GM18867 (cell line): ENCODE data around the gene PXMP4.
"Not testable (repeated sequence)": the region's sequence is repeated elsewhere in the genome, so short reads cannot be mapped to it uniquely, and the experiment has no call there.

Experiments used
- ATAC-seq: cut with Tn5 transposase; IDR thresholded peaks from one replicate; pipeline ENCODE4 v1.9.1; 2021; ENCODE audit warnings: mild to moderate bottlenecking, moderate library complexity; ENCODE audit not compliant: unreplicated experiment

PXMP4 gene, protein sequence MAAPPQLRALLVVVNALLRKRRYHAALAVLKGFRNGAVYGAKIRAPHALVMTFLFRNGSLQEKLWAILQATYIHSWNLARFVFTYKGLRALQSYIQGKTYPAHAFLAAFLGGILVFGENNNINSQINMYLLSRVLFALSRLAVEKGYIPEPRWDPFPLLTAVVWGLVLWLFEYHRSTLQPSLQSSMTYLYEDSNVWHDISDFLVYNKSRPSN

DNA sequence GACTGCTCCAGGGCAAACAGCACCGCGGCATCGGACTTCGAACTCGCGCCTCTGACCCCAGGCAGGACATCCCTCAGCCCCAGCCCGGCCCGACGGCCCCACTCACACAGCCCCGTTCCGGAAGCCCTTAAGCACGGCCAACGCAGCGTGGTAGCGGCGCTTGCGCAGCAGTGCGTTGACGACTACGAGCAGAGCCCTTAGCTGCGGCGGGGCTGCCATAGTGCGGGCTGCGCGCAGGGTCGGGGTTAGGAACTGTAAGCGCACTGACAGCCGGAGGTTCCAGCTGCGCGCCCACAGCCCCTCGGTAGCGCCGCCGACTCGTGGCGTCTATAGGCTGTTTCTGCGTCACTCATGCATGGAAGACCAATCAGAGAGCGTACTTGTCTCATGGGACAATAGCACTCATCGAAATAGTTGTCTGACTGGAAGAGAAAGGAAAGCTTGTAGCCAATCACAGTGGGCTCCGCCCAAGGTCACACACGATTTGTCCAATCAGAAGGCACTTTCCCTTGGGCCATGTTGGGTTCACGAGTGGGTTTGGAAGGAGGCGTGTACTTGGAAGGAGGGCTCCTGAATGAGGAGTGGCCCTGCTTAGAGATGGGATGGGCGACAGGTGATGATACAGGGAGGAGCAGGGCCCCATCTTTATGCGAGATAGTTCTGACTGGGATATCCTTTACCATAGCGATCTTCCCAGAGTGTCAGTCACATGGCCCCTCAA lies at the start of gene PXMP4:
TSS of gene PXMP4 (minus strand) at position 322 of the 721 bp plus-strand sequence. CDS start at position 219, 103 bp downstream.
- ATAC-seq: peak; percentile 93

DNA sequence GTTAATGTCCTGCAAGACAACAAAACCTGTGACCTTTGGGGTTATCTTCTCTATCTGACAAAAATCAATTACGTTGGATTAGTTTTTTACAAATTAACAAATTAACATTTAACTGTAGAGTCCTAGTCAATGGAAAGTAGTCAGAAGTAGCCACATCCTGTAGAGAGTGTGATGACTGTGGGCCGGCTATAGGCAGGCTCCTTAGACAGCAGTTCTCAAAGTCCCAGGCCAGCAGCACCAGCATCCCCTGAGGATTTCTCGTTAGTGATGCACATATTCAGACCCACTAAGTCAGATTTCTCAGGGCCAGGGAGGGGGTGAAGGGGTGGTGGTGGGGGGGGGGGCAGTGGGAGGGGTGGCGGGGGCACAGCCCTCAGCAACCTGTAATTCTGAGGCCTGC lies 48.9 kb upstream of the PXMP4 start:
- no peak for ATAC-seq

DNA sequence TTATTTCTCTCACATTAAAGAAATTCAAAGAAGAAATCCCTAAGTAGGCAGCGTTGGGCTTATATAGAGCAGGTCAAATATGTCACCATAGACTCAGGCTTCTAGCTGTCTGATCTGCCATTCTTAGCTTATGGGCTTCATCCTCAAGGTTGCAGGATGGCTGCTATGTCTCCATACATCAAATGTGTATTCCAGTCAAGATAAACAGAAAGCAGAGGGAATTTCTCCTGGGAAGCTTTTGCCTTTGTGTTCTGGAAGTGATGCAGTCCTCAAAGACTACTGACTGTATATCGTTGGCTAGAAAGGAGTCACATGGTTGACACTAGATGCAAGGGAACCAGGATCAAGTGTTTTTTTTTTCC lies 47.6 kb upstream of the PXMP4 start:
- ATAC-seq: no peak

DNA sequence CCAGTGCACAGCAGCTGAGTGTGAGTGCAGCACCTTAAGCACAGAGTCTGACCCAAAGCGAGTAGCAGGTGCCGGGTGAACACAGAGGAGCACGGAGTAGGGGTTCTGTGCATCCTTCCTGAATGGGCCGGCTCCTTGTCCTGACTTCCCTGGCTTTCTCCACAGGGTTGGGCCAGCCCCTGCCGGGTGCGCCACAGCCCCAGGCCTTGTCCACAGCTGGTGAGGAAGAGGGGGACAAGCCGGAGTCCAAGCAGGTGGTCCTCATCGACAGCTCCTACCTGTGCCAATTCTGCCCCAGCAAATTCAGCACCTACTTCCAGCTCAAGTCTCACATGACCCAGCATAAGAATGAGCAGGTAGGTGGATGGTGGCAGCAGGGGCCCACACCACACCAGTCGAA lies 46.6 kb upstream of the PXMP4 start:
- no peak for ATAC-seq

DNA sequence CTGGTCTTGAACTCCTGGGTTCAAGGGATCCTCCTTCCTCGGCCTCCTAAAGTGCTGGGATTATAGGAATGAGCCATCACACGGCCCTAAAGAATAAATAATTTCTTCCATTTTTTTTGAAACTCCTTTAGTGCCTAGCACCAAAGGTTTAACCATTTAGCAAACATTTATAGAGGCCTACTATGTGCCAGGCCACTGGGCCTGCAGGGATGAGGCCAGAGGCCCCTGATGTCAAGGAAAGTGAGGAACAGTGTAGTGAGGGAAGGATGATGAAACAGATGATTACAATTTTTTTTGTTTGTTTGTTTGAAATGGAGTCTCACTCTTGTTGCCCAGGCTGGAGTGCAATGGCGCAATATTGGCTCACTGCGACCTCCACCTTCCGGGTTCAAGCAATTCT lies 45.5 kb upstream of the PXMP4 start:
- ATAC-seq: no peak

DNA sequence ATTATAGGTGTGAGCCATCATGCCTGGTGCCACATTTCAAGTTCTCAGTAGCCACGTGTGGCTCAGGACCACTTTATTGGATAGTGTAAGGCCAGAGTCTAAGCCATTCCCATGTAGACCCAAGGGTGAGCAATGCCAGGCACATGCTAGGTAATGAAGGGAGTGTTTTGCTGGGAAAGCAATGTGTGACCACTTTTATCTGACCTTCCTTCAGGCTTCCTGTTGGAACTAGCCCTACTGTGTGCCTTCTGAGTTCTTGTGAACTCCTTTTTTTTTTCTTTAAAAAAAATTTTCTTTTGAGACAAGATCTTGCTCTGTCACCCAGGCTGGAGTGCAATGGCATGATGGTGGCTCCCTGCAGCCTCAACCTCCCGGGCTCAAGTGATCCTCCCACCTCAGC lies 45.0 kb upstream of the PXMP4 start:
- no peak for ATAC-seq

DNA sequence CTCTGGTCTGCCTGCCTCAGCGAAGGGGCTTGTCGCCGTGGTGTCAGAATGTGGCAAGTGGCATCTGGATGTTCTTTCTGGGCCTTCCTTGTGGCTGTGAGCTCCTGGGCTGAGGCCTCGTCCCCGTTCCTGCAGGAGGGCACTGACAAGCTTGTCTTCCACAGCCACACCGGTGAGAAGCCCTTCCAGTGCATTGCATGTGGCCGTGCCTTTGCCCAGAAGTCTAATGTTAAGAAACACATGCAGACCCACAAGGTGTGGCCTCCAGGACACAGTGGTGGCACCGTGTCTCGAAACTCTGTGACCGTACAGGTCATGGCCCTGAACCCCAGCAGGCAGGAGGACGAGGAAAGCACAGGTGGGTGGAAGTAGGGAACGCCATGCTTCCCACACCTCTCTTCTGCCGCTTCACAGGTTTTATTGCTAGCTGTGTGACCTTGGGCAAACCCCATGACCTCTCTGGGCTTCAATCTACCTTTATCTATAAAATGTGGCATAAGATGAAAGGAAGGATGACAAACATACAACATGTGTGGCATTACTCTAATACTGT lies 41.7 kb upstream of the PXMP4 start:
- ATAC-seq: no peak

DNA sequence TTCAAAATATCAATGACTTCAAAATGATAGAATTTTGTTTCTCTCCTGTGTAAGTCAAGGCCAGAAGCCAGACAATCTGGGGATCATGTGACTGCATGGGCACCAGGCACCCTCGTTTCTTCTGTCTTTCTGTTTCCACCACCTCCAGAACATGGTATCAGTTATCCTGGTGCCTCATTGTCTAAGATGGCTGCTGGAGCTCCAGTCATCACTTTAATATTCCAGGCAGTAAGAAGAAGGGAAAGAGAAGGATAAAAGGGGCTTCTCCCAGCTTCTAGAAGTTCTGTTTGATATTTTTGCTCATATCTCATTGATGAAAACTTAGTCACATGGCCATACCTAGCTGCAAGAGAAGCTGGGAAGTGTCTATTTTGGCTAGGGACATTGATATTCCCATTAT lies 37.3 kb upstream of the PXMP4 start:
- no peak for ATAC-seq

DNA sequence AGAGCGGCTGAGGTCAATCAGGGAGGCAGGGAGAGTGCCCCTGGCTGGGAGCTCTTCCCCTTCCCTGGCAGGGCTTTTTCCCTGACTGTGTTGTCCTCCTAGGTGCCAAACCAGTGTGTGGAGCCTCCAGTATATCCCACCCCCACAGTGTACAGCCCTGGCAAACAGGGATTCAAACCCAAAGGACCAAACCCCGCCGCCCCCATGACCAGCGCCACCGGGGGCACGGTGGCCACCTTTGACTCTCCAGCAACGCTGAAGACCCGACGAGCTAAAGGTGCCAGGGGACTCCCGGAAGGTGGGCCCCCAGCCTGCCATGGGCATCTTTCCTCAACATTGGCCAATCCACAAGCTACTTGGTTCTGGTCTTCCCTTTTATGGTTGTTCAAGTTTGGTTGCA lies 36.9 kb upstream of the PXMP4 start:
- no peak for ATAC-seq

DNA sequence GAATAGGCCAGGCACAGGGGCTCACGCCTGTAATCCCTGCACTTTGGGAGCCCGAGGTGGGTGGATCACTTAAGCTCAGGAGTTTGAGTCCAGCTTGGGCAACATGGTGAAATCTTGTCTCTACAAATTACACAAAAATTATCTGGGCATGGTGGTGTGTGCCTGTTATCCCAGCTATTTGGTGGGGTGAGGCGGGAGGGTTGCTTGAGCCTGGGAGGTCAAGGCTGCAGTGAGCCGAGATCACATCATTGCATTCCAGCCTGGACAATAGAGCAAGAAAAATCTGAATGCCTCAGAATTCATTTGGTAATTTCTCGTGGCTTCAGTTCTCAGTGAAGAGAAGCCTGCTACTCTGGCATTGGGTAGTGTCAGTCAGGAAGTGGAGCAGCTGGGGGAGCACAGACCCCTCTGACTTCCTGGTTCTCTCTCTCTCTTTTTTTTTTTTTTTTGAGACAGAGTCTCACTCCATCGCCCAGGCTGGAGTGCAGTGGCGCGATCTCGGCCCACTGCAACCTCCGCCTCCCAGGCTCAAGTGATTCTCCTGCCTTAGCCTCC lies 35.9 kb upstream of the PXMP4 start:
- ATAC-seq: not testable (repeated sequence)

DNA sequence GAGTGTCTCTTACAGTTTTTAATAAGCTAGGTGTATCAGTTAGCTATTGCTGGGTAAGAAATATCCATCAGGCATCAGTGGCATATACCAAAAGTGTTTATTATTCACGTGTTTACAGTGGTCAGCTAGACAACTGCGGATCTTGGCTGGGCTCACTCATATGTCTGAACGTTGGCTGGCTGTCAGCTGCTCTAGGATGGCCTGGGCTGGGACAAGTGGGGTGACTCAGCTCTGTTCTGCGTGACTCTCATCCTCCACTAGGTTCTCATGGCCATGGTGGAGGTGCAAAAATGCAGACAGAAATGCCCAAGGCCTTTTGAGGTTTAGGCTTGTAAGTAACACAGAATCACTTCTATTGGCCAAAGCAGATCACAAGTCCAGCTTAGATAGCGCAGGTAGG lies 33.7 kb upstream of the PXMP4 start:
- no peak for ATAC-seq

DNA sequence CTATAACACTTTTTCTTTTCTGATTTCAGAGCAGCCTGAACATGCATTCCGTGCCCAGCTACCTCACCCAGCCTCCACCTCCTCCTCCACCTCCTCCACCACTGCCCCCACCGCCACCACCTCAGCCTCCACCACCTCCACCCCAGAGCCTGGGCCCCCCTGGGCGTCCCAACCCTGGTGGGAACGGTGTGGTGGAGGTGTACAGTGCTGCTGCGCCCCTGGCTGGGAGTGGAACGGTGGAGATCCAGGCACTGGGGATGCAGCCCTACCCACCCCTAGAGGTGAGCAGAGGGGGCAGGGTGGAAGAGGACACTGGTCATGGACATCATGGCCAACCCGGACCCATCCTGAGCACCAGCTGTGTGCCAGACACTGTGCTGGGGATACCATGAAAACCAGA lies 33.0 kb upstream of the PXMP4 start:
- no peak for ATAC-seq

DNA sequence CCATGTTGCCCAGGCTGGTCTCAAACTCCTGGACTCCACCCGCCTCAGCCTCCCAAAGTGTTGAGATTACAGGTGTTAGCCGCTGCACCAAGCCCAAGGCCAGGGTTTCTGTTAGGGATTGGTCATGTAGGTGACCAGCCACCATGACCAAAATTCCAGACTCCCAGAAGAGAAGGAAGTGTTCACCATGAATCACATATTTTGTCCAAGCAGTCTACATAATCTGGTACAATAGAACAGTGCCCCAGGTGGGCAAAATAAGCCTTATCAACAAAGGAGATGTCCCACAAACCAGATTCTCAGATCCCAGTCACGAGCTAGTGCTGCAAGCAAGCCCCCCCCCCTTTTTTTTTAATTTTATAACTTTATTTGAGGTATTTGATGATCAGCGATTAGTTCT lies 31.7 kb upstream of the PXMP4 start:
- no peak for ATAC-seq

DNA sequence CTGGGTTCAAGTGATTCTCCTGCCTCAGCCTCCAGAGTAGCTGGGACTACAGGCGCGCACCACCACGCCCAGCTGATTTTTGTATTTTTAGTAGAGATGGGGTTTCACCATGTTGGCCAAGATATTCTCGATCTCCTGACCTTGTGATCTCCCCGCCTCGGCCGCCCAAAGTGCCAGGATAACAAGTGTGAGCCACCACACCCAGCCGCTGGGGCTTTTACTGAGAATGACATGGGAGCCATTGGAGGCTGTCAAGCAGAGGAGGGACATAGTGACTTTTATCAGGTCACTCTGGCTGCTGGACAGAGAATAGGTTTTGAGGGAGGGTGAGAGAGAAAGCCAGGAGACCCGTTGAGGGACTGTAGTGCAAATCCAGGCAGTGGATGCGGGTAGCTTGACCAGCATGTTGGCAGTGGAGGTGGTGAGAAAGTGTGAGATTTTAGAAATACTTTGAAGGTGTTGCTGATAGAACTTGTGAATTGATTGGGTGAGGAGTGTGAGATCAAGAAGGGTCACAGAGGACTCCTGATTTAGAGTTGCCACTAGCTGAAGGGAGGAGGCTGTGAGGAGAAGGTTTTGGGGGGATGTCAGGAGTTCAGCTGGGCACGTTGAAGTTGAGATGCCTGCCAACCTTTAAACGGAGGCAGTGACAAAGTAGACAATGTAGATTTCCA lies 26.4 kb upstream of the PXMP4 start:
- ATAC-seq: no peak

DNA sequence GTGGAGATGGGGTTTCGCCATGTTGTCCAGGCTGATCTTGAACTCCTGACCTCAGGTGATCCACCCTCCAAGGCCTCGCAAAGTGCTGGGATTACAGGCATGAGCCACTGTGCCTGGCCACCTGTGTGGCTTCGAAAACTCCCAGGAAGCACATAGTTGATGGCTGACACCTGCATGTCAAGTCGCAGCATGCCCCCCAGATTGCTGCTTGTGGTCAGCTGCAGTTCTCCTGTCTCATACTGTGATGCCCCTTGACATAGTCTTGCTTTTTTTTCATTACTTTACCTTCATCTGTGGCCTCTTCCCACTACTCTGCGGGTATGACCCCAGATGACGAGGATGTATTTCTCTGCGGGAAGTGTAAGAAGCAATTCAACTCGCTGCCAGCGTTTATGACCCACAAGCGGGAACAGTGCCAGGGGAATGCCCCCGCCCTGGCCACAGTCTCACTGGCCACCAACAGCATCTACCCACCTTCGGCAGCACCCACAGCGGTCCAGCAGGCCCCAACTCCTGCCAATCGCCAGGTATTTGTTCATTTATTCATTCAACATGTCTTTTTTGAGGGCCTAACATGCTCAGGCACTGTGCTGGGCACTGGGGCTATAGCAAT lies 24.8 kb upstream of the PXMP4 start:
- ATAC-seq: no peak

DNA sequence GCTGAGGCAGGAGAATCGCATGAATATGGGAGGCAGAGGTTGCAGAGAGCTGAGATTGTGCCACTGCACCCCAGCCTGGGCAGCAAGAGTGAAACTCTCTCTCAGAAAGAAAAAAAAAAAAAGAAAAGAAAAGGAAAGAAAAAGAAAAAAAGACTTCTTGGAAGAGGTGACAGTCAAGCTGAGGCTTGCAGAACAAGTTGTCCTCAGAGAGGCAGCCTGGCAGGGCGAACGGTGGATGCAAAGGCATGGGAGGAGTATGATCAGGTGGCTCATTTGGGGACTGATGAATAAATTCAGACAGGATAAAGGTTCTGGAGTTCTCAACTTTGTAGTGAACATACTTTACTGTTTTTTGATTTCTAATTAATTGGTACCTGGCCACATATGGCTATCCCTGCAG lies 24.1 kb upstream of the PXMP4 start:
- no peak for ATAC-seq

DNA sequence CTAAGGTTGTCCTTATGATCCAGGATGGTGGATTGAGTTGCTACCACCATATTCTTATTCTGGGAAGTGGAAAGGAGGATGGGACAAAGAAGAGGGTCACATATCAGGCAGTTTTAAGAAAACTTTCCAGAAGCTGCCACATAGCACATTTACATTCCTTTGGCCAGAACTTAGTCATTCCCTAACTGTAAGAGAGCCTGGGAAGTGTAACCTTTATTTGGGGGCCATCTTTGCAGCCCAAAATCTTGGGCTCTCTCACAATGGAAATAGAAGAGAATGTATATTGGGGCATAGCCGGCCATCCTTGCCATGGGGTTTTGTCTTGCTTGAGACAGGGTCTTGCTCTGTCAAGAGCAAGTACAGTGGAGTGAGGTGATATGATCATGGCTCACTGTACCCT lies 20.1 kb upstream of the PXMP4 start:
- no peak for ATAC-seq

DNA sequence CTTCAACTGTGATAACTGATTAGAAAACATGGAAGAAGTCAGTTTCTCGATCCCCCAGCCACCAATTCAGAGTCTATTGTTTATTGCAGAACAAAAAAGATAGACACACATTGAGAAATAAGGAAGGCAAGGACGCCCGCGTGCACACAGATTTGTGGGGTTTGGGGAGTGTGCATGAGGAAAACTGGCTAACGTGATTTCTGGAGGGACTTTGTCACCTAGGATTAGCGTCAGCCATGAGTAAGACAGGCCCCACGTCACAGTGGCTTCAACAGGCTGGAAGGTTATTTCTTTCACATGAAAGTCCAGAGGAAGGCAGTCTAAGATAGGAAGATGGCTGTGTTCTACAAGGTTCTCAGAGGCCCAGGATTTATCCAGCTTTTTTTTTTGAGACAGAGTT lies 19.4 kb upstream of the PXMP4 start:
- no peak for ATAC-seq

DNA sequence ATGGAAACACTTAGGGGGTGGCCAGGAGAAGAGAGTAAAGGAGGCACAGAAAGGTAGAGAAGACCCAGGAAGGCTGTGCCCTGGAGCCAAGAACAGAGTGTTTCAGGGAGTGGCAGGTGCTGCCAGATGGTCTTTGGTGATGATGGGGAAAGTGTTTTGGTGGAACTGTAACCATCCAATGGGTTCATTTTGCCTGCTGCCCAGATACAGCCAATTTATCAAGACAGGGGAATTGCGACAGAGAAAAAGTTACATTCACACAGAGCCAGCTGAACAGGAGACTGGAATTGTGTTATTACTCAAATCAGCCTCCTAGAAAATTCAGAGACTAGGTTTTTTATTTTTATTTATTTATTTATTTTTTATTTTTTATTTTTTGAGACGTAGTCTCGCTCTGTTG lies 16.9 kb upstream of the PXMP4 start:
- ATAC-seq: no peak

DNA sequence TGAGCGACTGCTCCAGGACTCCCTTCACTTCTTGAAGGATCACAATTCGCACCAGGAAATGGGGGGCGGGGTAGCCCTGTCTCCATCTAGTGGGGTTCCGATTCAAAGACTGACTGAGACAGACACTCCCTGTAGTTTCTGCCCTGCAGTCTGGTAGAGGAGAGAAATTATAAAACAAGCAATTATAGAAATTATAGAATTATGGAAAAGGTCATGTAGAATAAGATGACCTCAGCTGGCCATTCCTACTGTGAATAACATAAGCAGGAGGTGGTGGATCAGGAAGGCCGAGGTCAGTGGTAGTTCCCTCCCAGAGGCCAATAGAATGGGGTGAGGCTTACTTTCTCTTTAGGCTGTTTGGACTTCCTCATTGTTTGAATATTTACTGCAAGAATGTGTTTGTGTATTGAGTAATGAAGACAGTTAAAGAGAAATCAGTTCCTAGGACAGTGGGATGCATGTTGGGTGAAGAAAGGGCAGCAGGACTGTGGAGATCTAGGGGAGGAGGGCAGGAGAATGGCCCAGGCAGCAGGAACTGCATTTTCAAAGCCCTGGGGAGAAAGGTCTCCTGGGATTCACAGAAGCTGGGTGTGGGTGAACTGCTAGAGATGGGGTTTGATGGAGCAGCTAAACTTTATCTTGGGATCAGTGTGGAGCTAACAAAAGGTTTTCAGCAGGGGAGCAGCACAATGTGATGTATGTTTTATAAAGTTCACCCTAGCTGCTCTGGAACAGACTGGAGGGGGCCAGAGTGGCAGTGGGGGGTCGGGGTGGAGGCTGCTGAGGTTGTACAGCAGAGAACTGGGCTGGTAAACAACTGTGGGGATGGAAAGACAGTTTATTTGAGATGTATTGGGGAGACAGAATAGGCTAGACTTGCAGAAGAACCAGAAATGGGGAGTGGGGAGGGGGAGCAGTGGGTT lies 13.8 kb upstream of the PXMP4 start:
- ATAC-seq: no peak
